ENCODE results near the gene HOXA11.

HOXA11 gene

GRCh38 chr7:27185013-27185853, at the start of gene HOXA11:
TSS of gene HOXA11 (minus strand) at chr7:27185232. CDS start at chr7:27185144, 88 bp downstream.
- peak; percentile 7 for DNase-seq

DNA sequence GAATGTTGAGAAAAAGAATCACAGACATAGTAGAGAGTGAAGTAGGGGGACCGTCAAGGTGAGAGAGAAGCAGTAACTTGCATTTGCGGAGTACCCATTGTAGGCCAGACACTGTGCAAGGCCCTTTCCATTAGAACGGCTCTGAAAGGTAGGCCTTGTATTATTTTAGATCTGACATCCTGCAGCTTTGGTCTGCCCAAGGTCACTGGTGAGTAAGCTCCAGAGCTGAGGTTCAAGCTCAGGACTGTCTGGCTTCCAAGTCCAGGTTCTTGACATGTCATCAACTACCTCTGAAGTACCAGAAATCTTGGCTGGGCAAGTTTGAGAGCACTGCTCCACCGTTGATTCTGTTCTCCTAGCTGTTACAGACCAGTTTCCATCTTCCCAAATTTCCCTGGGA, 44.4 kb upstream of the HOXA11 start:
- DNase-seq, result no peak

DNA sequence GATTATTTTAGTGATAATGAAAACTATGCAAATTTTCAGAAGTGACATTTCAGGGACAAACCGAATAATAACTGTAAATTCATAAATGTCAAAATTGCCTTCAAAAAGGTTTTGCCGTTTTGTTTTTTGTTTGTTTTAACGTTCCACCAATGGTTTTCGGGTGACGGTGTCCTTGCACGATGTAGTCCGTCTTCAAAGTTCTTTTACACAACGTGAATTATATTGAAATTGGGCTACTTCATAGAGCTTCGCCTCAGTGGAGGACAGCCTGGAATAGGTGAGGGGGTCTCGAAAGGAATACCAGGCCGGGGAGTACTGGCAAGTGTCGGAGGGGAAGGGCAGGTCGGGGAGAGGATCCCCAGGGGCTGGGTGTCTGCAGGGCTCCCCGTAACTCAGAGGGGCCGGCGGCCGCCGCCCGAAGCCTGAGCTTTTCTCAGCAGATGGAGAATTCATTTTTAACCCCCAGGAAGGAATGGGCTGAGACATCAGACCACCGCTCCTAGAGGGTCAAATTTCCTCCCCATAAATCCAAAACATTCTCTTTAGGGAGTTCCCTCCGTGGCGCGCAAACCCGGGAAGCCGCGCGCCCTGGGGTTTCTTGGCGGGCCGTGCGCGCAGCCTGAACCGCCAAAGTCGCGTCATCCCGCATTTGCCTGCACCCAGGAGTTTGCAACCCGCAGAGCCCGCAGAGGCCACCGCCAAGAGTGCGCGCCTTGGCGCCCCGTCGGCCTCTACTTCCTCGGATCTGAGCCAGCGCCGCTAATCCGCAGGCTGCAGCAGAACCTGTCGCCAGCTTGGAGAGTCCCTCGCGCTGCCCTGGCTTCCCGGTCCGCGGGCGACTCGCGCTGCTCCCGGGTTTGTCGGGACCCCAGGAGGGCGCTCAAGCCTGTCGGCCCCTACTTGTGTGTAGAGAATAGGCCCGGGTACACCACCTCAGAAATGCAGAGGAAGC, 40.2 kb upstream of the HOXA11 start:
- DNase-seq, result no peak

- no peak for DNase-seq
Observed at GRCh38 chr7:27223941-27224575, 39.0 kb upstream of the HOXA11 start.

GRCh38 chr7:27221201-27221797, 36.3 kb upstream of the HOXA11 start:
- DNase-seq, result no peak

- no peak for DNase-seq
Observed at GRCh38 chr7:27220440-27220955, 35.5 kb upstream of the HOXA11 start.

- no peak for DNase-seq
Observed at GRCh38 chr7:27219821-27220220, 34.8 kb upstream of the HOXA11 start.

DNA sequence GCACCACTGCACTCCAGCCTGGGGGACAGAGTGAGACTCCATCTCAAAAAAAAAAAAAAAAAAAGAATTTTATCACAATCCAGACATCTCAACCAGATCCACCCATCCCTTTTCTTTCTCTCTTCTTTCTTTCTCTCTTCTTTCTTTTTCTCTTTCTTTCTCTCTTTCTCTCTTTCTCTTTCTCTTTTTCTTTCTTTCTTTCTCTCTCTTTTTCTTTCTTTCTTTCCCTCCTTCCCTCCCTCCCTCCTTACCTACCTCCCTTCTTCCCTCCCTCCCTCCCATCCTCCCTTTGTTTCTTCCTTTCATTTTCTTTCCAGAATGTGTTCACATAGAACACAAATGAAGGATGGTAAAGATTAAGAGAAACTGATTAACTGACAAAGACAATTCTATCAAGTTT, 32.9 kb upstream of the HOXA11 start:
- no peak for DNase-seq

- DNase-seq, result no peak
Observed at GRCh38 chr7:27215356-27215755, 30.3 kb upstream of the HOXA11 start.

GRCh38 chr7:27214239-27214950, 29.4 kb upstream of the HOXA11 start:
- DNase-seq, result no peak

- no peak for DNase-seq
Observed at GRCh38 chr7:27213433-27214238, 28.6 kb upstream of the HOXA11 start.

DNA sequence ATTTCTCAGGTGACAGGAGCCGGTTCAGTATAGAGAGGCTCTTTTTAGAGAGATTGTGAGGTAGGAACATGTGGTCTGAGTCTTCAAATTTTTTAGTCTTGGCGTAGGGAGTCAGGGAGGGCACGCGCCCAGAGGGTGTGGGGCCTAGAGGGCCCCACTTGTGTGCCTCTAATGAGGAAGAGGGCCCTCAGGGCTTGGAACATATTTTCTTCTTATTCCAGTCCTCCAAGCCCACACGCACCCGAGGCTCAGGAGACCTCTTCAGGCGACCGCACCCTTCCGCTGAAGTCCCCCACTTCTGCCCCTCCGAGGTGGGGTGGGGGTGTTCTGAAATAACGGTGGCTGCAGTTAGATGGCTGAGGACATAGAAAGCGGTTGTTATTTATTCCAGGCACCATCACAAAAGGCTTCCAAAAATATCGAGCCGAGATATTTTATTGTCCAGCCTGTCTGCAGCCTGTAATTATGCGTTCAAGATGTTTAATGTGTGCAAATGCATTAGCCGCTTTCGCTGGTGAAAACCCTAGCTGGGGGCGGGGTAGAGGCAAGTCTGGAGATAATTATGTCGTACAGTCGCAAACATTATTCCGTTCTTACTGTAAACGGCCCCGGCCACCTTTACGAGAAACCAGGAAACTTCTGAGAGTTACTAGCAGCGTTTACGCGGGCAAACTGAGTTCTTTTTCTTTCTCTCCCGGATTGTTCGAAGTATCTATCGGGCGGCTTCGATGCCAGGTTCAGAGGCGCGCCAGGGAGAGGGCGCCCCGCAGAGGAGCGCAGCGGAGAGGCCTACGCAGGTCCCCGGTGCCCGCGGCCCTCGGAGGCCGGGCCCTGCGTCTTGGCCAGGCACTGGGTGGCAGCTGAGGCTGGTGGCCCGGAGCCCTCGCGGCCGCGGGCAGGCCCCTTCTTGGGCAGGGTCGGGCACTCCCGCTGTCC, 27.7 kb upstream of the HOXA11 start:
- no peak for DNase-seq

DNA sequence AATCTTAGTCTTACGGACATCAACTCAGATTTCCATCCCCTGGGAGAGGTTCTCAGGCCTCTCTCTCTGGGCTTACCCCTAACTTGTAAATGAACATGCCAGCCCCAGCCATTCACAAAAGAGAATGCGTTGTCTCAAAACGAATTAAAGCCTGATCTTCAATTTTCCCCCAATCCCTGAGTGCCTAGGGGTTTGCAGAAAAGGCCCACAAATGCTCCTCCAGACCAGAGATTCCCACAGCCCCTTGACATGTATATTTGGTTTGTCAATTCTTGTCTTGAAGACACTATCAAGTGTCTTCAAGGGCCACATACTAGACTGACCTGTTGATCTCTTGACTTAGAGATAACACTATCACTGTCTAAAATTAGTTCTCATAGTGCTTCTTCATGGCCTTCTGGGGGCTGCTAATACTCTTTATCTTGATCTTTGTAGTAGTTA, 26.8 kb upstream of the HOXA11 start:
- no peak for DNase-seq

GRCh38 chr7:27211084-27211446, 26.0 kb upstream of the HOXA11 start:
- no peak for DNase-seq

DNA sequence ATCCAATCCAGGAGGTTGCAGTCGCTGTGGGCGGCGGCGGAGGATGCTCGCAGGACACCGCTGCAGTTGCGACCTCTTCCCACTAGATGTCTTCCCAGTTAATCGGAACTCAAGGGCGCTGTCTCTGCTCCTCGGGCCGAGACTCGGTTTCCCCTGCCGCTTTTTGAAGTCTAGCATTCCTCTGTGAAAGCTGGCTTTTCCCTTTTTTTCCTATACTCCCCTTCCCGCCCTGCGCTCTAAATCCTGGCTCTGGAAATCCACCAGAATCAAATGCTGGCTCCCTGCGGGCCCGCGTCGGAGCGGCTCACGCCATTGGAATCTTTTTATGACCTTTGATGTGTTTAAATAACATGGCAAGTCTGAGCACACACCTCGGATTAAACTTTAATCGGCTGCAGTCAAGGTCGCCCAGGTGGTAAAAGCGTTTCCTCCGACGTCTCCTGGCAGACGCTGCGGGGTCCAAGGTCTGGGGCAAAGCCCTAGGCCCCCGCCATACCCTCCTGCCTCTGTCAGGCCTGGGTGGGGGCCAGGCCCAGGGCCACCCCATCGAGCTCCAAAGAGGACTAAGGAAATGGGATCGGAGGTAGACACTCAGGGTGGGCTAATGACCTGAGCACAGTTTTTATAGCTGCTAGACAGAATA, 25.5 kb upstream of the HOXA11 start:
- DNase-seq, result no peak

- no peak for DNase-seq
Observed at GRCh38 chr7:27209933-27210440, 25.0 kb upstream of the HOXA11 start.

DNA sequence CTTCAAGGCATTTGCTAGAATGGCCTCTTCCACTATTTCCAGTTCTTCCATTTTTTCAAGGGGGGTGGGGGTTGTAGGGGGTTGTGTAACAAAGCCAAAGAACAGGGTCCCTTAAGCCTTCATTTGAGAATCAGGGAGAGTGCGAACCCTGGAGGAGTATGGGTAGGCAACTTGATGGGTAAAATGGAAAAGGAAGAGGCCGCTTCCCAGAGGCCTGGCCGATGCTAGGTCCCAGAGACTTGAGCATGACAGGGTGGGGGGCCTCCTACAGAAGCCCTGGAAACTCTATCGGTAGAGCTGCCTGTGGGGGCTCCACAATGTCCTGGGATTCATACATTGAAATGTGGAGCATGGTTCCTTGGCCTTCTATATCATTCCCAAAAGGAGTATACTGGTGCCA, 24.0 kb upstream of the HOXA11 start:
- DNase-seq, result no peak

- DNase-seq, result no peak
Observed at GRCh38 chr7:27207348-27207985, 22.4 kb upstream of the HOXA11 start.

Measured in activated CD4-positive, alpha-beta T cell treated with anti-CD3 and anti-CD28 coated beads for 1 hour (primary cell).